ENCODE measurements around the gene CCDC81.

The CCDC81 gene

DNA sequence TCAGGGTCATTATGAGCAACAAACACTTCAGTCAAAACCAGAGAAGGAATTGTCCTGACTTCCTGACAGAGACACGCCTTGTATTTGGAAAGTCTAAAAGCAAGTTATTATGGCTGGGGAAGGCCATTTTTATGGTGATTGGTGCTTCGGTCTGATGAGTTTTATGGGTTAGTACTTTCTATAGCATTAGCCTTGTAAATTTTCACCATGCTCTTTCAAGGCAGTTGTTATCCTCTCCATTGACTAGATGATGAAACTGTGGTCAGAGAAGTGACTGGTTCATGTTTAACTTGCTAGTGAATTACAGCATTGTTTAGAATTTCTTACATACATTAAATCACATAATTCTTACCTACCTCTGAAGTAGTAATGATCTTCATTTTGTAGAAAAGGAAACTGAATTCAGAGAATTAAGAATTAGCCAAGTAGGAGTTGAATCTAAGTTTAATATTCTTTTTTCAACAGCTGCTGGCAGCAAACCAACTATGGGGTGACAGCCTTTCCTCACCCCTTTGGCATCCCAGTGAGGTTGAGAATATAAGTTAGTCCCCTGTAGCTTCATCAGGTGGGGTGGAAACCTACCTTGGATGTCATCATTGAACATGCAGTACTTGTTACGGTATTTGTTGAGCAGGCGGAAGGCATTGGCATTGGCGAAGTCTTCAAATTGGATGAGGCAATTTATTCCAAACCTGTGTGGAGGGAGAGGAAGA is 90.0 kb downstream of the CCDC81 start:
- DNase-seq (ENCODE audit: low read depth) = no peak

DNA sequence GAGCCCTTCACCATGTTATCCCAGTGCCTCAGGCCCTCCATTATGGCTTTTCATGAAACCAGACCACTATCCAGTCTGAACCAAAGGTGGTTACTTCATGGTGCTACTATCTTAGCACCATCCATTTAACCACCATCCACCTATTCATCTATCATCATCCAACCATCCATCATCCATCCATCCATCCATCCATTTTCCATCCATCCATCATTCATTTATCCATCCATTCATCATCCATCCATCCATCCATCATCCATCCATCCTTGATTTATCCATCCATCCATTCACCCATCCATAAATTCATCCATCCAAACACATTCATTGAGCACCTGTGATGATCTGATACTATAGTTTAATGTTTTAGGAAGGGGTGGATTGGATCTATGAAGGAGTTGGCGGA is 93.5 kb downstream of the CCDC81 start:
- DNase-seq (ENCODE audit: low read depth) = no peak

GRCh38 chr11:86469491-86470388 is 95.1 kb downstream of the CCDC81 start:
- no peak for DNase-seq (ENCODE audit: low read depth)

All from HS-27A (cell line).